8988T (cell line): ENCODE data around the gene ZNF566.
A peak's percentile ranks its signal among the peaks of the same experiment; 100 is the strongest.

Experiments
- DNase-seq: peaks from one replicate; pipeline ENCODE4 v3.0.0; 2011

ZNF566 gene

DNA sequence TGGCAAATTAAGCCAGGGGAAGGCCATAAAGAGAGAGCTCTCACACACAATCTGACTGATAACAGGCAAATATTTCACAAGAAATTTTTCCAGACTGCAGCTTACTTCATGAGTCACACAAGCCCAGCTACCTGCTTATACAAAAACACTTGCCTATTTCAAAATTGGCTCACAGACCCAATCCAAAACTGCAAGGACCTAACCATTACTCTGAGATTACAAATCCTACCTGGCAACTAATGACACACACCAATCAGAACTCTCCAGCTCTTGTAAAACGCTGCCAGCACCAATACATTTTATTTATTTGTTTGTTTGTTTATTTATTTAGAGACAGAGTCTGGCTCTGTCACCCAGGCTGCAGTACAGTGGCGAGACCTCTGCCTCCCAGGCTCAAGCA lies 52.8 kb downstream of the ZNF566 start:
- no peak for DNase-seq

DNA sequence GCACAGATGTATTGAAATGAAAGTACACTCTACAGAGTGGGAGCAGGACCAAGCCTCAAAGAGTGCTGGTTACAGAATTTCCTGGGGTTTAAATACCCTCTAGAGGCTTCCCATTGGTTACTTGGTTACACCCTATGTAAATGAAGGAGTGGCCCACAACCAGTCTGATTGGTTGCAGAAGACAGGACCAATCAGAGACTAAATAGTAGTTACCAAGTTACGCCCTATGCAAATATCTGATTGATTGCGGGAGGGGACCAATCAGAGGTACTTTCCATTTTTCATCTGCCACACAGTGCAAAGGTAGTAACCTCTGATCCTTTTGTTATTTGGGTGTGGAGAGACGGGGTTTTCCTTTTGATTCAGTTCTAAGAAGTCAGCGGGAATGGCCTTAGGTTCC lies 65.4 kb downstream of the ZNF566 start:
- no peak for DNase-seq

DNA sequence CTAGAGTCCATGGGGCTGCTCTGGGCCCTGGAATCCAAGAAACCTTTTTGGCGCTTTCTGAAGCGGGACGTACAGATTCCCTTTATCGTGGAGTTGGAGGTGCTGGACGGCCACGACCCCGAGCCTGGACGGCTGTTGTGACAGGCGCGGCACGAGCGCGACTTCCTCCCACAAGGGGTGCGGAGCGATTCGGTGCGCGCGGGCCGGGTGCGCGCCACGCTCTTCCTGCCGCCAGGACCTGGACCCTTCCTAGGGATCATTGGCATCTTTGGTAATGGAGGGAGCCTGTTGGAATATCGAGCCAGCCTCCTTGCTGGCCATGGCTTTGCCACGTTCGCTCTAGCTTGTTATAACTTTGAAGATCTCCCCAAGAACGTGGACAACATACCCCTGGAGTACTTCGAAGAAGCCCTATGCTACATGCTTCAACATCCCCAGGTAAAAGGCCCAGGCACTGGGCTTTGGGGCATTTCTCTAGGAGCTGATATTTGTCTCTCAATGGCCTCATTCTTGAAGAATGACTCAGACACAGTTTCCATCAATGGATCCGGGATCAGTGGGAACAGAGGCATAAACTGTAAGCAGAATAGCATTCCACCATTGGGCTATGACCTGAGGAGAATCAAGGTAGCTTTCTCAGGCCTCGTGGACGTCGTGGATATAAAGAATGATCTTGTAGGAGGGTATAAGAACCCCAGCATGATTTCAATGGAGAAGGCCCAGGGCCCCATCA lies 67.4 kb downstream of the ZNF566 start:
- peak; percentile 63 for DNase-seq

DNA sequence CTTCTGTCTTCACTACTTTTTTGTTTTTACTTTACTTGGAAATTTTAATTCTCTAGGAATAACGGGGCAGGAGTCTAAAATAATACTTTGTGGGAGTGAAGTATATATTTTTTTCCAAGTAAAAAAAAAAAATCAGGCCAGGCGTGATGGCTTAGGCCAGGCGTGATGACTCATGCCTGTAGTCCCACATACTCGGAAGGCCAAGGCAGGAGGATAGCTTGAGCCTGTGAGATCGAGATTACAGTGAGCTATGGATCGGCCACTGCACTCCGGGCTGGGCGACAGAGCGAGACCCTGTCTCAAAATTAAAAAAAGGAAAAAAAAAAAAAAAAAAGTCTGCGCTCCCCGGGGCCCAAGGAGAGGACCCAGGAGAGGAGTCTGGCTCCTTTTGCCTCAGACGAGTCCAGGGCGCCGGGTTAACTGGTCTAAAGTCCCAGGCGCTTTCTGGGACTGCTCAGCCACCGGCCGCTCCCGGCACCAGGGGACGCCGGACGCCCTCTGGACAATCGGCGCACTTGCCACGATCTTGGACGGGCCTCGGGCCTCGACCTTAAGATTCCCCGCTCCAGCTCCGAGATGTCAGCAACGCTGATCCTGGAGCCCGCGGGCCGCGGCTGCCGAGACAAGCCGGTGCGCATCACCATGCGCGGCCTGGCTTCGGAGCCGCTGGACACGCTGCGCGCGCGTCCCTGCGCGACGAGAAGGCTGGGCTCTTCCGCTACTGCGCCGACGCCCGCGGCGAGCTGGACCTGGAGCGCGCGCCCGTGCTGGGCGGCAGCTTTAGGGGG lies 68.2 kb downstream of the ZNF566 start:
- DNase-seq, result no peak

GRCh38 chr19:36418287-36419001 lies 70.9 kb downstream of the ZNF566 start, which contains the start of gene ZFP82:
TSS of gene ZFP82 (minus strand) at chr19:36418644. CDS start at chr19:36409789, 8,855 bp downstream.
- DNase-seq, result peak; percentile 99

GRCh38 chr19:36417752-36418286 lies 71.5 kb downstream of the ZNF566 start:
- no peak for DNase-seq

- no peak for DNase-seq
These were observed 79.5 kb downstream of the ZNF566 start for GRCh38 chr19:36409841-36410240.

DNA sequence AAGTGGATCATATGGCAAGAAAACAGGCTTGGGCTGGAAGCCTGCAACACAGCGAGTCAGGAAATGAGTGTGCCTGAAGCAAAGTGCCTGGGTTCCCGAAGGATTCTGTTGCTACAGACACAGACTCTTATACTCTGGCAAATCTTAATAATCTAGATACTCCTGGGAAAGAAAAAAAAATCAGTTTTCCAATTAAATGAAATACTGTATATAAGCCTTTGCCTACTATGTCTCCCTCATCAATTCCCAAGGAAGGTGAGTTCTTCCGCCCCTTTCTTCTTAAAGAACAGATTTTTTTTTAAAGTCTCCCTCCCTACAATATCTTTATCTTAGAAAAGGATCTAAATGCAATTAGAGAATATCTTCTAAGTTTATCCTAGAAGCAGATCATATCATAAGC lies 81.3 kb downstream of the ZNF566 start:
- no peak for DNase-seq

DNA sequence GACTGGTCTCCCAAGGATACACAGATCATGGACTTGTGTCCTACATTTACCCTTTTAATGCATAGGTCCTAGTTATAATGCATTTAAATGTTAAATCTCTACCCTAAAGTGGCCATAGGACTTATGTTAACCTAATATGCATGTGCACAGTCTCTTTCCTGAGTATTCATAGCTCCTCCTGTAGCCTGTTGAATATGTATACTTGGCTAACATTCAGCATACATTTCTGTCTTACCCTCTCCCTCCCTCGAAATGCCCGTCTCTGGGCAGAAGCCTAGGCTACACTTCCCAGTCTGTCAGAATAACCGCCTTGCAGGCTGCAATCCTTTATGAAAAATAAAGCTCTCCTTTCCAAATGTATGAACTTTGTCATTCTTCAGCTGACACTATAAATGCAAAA lies 84.9 kb downstream of the ZNF566 start:
- DNase-seq, result no peak

- DNase-seq, result no peak
These were observed 87.9 kb downstream of the ZNF566 start for GRCh38 chr19:36401475-36401874.

DNA sequence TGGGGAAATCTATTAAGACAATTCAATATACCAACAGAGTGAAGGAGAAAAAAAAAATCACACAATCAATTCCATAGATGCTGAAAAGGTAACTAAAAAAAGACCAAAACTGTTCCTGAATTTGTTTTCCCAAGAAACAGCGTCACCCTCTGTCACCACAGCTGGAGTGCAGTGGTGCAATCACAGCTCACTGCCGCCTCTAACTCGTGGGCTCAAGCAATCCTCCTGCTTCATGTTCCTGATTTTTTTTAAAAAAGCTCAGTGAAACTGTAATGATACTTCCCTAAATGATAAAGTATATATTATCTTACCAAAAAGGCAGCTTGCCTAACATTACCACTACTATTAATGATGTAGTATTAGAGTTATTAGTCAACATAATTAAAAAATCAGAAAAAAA lies 90.8 kb downstream of the ZNF566 start:
- no peak for DNase-seq
